Activated T-cell treated with anti-CD3 and anti-CD28 coated beads, Interleukin-2, amount 50 U/mL, for 4 hours (primary cell): ENCODE measurements around the gene PPP2R3A. TPM values are rescaled to one million over a fixed set of nuclear protein-coding genes. Genes with fewer than 3 reads are reported as not detected.

ENCODE experiments used
- ATAC-seq, 2 donors: fragments of 200-7000 bp; cut with Tn5 transposase; one replicate each; pipeline ENCODE4 v1.10.0; 2021
- DNase-seq: peaks from one replicate; pipeline ENCODE4 v3.0.0-alpha.2; 2020
- H3K27me3 Mint-ChIP-seq: one replicate; pipeline ENCODE4 v1.8.0; 2021; ENCODE audit warnings: low read depth, mixed read lengths
- H3K36me3 Mint-ChIP-seq: one replicate; pipeline ENCODE4 v1.8.0; 2022; ENCODE audit warnings: mixed read lengths; ENCODE audit not compliant: insufficient read depth
- H3K4me1 Mint-ChIP-seq: one replicate; pipeline ENCODE4 v1.8.0; 2021; ENCODE audit warnings: low read depth, mixed read lengths
- H3K4me3 Mint-ChIP-seq: one replicate; pipeline ENCODE4 v1.8.0; 2021; ENCODE audit warnings: mild to moderate bottlenecking, moderate library complexity, mixed read lengths
- H3K9me3 Mint-ChIP-seq: one replicate; pipeline ENCODE4 v1.8.0; 2021; ENCODE audit warnings: mixed read lengths
- total RNA-seq, 3 donors: library from RNA; stranded (reverse); gene quantifications; one replicate each; pipeline ENCODE4 v1.2.1, GENCODE V29; 2021

The PPP2R3A gene
- total RNA-seq, 3 donors from 2014 or later: 0.03 to 0.46 (median 0.42) TPM

GRCh38 chr3:136022529-136023263 is 57.2 kb downstream of the PPP2R3A start:
- H3K9me3 Mint-ChIP-seq: no peaks in the 10 kb centered on the region
- peaks cover 3% of the 10 kb centered on the region for H3K27me3 Mint-ChIP-seq
- H3K4me3 Mint-ChIP-seq: no peak overlapping the region
- no peaks in the 10 kb centered on the region for H3K4me1 Mint-ChIP-seq
- ATAC-seq: no peak
- DNase-seq: no peak
- no peaks in the 10 kb centered on the region for H3K36me3 Mint-ChIP-seq

DNA sequence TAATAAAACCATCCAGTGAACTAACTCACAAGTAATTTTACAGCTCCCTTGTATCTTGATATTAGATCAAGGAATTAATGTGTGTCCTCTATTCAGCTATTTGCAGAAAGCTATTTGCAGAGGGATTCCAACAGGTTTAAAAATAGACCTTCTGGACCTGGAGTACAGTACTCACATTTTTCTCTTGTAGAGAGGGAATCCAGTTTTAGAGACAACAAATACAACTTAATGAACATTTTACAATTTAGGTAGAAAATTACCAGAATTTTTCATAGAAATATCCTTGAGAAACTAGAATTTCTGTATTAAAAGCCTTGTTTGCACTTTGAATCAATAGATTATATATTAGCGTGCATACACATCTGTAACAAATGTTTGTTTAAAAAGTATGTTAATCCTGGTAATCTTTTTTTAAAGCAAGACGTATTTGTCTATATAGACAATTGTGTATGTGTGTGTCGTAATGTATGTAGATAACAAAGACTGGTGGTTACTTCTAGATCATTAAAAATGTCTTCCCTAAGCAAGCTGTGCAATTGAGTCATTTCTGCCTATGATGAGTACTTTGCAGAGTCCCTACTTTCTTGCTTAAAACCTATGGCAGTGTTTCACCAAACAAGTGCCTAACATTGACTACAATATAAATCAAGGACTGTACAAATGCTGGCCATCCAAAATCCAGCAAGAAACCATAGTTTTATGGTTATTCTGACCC is 57.9 kb downstream of the PPP2R3A start:
- no peak overlapping the region for H3K4me3 Mint-ChIP-seq
- no peak for ATAC-seq
- no peaks in the 10 kb centered on the region for H3K36me3 Mint-ChIP-seq
- no peaks in the 10 kb centered on the region for H3K9me3 Mint-ChIP-seq
- DNase-seq: no peak
- peaks cover 4% of the 10 kb centered on the region for H3K27me3 Mint-ChIP-seq
- H3K4me1 Mint-ChIP-seq: no peaks in the 10 kb centered on the region

GRCh38 chr3:136036306-136036705 is 70.8 kb downstream of the PPP2R3A start:
- Mint-ChIP-seq H3K36me3 (no peaks in the 10 kb centered on the region), H3K9me3 (peaks cover 4% of the 10 kb centered on the region), H3K4me3 (no peak overlapping the region), H3K4me1 (no peaks in the 10 kb centered on the region), H3K27me3 (peaks cover 18% of the 10 kb centered on the region)
- no peak for DNase-seq
- no peak for ATAC-seq

DNA sequence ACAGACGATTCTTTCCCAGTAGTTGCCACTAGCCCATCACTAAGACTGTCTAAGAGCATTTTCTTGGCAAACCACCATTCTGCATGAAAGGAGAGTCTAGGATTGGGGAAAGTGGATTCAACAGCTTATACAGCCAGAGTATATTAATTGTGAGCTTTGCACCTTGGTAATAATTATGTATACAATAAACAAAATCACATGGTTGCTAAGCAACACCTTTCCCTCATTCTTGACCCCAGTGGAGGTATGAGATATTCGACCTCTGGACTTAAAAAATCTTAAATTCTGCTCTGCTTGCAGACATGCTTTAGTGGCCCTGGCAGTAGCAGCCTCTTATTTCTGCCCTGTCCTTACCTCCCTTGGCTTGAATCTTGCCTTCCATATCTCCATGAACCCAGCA is 73.1 kb downstream of the PPP2R3A start:
- no peak for ATAC-seq
- no peak for DNase-seq
- Mint-ChIP-seq H3K27me3 (peaks cover 27% of the 10 kb centered on the region), H3K4me3 (no peak overlapping the region), H3K4me1 (no peaks in the 10 kb centered on the region), H3K9me3 (peaks cover 4% of the 10 kb centered on the region), H3K36me3 (no peaks in the 10 kb centered on the region)

DNA sequence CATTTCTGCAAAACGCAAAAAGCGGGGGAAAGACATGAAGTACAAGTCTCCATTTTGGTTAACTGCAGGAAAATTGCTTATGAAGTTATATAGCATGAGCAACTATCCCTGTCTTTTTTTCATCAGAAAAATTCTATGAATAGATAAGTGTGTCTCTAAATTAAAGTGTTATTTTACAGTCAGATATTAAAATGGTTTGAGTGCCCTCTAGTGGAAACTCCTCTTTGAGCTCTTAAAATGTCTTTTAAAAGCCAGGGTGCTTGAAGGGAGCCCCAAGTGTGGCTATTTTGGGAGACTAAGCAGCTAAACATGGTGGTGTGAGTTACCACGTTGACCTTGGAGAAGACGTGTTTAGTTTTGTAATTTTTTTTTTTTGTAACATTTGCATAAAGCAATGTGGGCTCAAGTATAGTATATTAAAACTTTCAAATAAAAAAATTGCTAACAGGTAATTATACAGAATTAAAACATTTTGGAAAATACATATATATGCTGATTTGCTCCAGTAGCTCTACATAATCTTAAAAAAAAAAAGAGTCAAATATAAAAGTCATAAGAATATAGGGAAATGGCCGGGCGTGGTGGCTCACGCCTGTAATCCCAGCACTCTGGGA is 77.2 kb downstream of the PPP2R3A start:
- no peaks in the 10 kb centered on the region for H3K9me3 Mint-ChIP-seq
- ATAC-seq (no peak), DNase-seq (no peak)

GRCh38 chr3:136044980-136045745 is 79.6 kb downstream of the PPP2R3A start:
- Mint-ChIP-seq H3K9me3 (no peaks in the 10 kb centered on the region), H3K36me3 (no peaks in the 10 kb centered on the region), H3K4me1 (no peaks in the 10 kb centered on the region), H3K27me3 (peaks cover 22% of the 10 kb centered on the region), H3K4me3 (no peak overlapping the region)
- ATAC-seq: no peak
- DNase-seq: no peak

More for the DNA sequence above, 77.2 kb downstream of the PPP2R3A start:
- peaks cover 24% of the 10 kb centered on the region for H3K27me3 Mint-ChIP-seq
- no peaks in the 10 kb centered on the region for H3K36me3 Mint-ChIP-seq
- no peak overlapping the region for H3K4me3 Mint-ChIP-seq
- no peaks in the 10 kb centered on the region for H3K4me1 Mint-ChIP-seq

DNA sequence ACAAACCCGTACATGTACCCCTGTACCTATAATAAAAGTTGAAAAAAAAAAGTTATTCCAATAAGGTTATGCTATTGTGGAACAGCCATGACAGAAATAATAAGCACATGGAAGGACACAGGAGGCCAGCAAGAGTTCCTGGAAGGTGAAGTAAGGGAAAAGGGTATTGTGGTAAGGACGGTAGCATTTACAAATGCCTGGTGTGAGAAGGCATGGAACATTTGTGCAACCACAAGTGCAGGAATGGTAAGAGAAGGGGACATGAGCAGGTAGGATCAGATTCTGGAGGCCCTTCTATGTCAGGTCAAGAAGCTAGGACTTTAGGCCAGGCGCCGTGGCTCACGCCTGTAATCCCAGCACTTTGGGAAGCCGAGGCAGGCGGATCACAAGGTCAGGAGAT is 82.5 kb downstream of the PPP2R3A start:
- no peaks in the 10 kb centered on the region for H3K9me3 Mint-ChIP-seq
- H3K27me3 Mint-ChIP-seq: peaks cover 17% of the 10 kb centered on the region
- no peak overlapping the region for H3K4me3 Mint-ChIP-seq
- DNase-seq: no peak
- H3K36me3 Mint-ChIP-seq: no peaks in the 10 kb centered on the region
- H3K4me1 Mint-ChIP-seq: no peaks in the 10 kb centered on the region
- ATAC-seq: no peak

DNA sequence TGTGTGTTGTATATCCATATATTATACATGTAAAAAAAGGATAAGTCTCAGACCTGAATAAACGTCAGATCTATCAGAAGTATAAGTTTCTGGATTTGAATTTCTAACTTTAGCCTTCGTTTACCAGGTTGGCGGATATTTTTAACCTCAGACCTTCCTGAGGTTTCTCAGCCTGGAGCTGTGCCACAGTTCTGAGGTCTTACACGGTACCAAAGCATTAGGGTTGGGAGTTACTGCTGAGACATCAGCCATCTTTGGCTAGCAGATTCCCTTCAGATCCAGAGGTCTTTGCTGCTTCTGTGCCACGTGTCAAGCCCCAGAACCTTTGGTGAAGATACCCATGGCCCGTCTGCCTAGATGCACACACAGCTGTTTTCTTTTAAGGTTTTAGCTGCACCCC is 84.7 kb downstream of the PPP2R3A start:
- no peaks in the 10 kb centered on the region for H3K36me3 Mint-ChIP-seq
- DNase-seq (no peak), ATAC-seq (no peak)
- no peaks in the 10 kb centered on the region for H3K4me1 Mint-ChIP-seq
- H3K9me3 Mint-ChIP-seq: no peaks in the 10 kb centered on the region
- H3K27me3 Mint-ChIP-seq: peaks cover 8% of the 10 kb centered on the region
- H3K4me3 Mint-ChIP-seq: no peak overlapping the region

DNA sequence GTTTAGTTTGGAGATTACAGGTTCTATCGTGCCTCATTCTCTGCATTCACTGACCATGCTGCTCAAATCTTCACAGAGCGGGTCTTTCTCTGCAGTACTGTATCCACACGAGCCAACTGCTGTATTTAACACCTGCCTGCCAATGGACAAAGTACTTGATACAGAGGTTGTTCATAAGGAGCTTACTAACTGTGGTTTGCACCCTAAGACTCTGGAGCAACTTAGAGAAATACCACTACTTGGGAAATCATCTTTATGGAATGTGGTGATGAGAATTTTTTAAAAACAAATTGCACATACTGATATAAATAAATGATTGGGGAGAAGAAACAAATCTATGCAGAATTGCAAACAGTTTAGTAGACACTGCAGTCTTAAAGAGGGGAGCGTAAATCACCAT is 90.0 kb downstream of the PPP2R3A start:
- H3K9me3 Mint-ChIP-seq: no peaks in the 10 kb centered on the region
- peaks cover 30% of the 10 kb centered on the region for H3K27me3 Mint-ChIP-seq
- ATAC-seq (no peak), DNase-seq (no peak)
- H3K4me3 Mint-ChIP-seq: no peak overlapping the region
- H3K36me3 Mint-ChIP-seq: no peaks in the 10 kb centered on the region
- H3K4me1 Mint-ChIP-seq: no peaks in the 10 kb centered on the region

GRCh38 chr3:136067211-136067610 is 101.7 kb downstream of the PPP2R3A start:
- Mint-ChIP-seq H3K4me3 (no peak overlapping the region), H3K9me3 (peaks cover 1% of the 10 kb centered on the region), H3K27me3 (peaks cover under 1% of the 10 kb centered on the region), H3K36me3 (no peaks in the 10 kb centered on the region), H3K4me1 (peaks cover 4% of the 10 kb centered on the region)
- DNase-seq (no peak), ATAC-seq (no peak)

DNA sequence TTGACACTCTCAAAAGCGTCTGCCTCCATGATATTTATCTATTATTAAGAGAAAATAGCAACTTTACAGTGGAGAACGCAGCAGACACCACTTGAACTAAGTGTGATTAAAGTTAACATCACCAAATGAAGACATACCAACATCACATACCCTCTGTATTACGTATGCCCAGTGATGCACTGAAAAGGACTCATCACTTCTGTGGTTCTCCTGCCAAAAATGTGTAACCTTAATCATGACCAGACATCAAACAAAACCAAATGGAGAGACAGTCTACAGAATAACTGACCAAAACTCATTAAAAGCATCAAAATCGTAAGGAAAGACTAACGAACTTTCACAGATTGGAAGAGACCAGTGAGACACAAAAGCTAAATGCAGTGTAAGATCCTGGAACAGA is 103.2 kb downstream of the PPP2R3A start:
- Mint-ChIP-seq H3K36me3 (no peaks in the 10 kb centered on the region), H3K9me3 (no peaks in the 10 kb centered on the region), H3K27me3 (no peaks in the 10 kb centered on the region), H3K4me3 (no peak overlapping the region), H3K4me1 (peaks cover 4% of the 10 kb centered on the region)
- ATAC-seq (no peak), DNase-seq (no peak)

GRCh38 chr3:136069933-136070332 is 104.4 kb downstream of the PPP2R3A start:
- no peak for ATAC-seq
- Mint-ChIP-seq H3K4me3 (no peak overlapping the region), H3K27me3 (no peaks in the 10 kb centered on the region), H3K36me3 (no peaks in the 10 kb centered on the region), H3K4me1 (peaks cover 4% of the 10 kb centered on the region), H3K9me3 (no peaks in the 10 kb centered on the region)
- no peak for DNase-seq

DNA sequence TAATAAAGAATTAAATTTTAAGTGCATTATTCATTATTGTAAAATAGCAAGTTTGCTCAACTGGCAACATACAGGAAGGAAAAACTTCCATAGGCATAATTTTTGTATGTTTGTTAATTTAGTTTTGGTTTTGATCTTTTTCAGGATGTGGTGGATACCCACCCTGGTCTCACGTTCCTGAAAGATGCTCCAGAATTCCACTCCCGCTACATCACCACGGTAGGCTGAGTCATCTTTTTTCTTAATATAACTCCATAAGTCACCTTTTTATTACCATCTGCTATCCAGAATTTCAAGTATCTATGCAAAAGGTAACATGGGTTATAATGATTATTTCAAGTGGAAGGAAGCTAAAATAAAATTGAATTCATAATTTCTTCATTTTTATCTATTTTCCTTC is 104.8 kb downstream of the PPP2R3A start:
- DNase-seq (no peak), ATAC-seq (no peak)
- Mint-ChIP-seq H3K4me3 (no peak overlapping the region), H3K4me1 (peaks cover 4% of the 10 kb centered on the region), H3K9me3 (no peaks in the 10 kb centered on the region), H3K36me3 (no peaks in the 10 kb centered on the region), H3K27me3 (no peaks in the 10 kb centered on the region)
